ENCODE data around the gene LEMD2.

DNA sequence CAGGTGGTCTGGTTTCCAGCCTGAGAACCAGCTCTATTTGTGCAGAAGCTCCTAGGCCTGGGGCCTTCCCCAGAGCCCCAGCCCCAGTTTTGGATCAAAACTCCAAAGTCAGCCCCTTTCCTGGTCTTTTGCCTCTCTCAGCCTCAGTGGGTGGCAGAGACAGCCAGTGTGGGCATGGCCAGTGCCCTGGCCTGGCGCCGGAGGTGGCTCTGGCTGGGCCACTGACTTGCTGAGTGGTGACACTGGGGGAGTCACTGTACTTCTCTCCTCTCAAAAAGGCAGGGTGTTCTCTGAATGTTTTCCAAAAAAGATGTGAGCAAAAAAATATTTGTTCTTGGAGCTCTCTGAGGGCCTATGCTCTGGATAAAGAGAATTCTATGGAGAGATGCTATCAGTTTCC is 34.9 kb upstream of the LEMD2 start:
- TF ChIP-seq, protein P1, sequence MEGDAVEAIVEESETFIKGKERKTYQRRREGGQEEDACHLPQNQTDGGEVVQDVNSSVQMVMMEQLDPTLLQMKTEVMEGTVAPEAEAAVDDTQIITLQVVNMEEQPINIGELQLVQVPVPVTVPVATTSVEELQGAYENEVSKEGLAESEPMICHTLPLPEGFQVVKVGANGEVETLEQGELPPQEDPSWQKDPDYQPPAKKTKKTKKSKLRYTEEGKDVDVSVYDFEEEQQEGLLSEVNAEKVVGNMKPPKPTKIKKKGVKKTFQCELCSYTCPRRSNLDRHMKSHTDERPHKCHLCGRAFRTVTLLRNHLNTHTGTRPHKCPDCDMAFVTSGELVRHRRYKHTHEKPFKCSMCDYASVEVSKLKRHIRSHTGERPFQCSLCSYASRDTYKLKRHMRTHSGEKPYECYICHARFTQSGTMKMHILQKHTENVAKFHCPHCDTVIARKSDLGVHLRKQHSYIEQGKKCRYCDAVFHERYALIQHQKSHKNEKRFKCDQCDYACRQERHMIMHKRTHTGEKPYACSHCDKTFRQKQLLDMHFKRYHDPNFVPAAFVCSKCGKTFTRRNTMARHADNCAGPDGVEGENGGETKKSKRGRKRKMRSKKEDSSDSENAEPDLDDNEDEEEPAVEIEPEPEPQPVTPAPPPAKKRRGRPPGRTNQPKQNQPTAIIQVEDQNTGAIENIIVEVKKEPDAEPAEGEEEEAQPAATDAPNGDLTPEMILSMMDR (conservative IDR thresholded peaks at IDR 0.05) = no peak
- no peak for TF ChIP-seq EZH2 (IDR thresholded peaks at IDR 0.05; ENCODE audit: low read depth)

Measured in PC-9 (cell line).